Fibroblast of lung (primary cell): ENCODE results near the gene KDM6B. TPM values are rescaled to one million over a fixed set of nuclear protein-coding genes. Genes with fewer than 3 reads are reported as not detected.

Experiments used
- DNase-seq, 2 donors: peaks; one replicate each; pipeline versions ENCODE4 v3.0.0 to v3.0.0-alpha.2; 2010; ENCODE audit warnings: low read depth in 2 of 2
- H2AFZ ChIP-seq: 2 replicates; pipeline ENCODE4 v1.5.1; 2012; ENCODE audit warnings: low read length, control low read depth, inconsistent platforms
- H3K27ac ChIP-seq: 2 replicates; pipeline ENCODE4 v1.5.1; 2011; ENCODE audit warnings: low read length, control low read depth; ENCODE audit not compliant: insufficient read depth
- H3K27me3 ChIP-seq: 2 replicates; pipeline ENCODE4 v1.5.1; 2011; ENCODE audit warnings: mild to moderate bottlenecking, low read length; ENCODE audit not compliant: control insufficient read depth, insufficient read depth
- H3K36me3 ChIP-seq: 2 replicates; pipeline ENCODE4 v1.5.1; 2011; ENCODE audit warnings: low read length; ENCODE audit not compliant: control insufficient read depth, insufficient read depth
- H3K4me1 ChIP-seq: 2 replicates; pipeline ENCODE4 v1.5.1; 2011; ENCODE audit warnings: low read length; ENCODE audit not compliant: control insufficient read depth, insufficient read depth; ENCODE audit errors: extremely low read depth
- H3K4me2 ChIP-seq: 2 replicates; pipeline ENCODE4 v1.5.1; 2011; ENCODE audit warnings: low read length, control low read depth; ENCODE audit not compliant: insufficient read depth; ENCODE audit errors: extremely low read depth
- H3K4me3 ChIP-seq, 4 experiments: fragments of 200-600 bp in 1 of 4; sonication (generic) in 1 of 4; replicated peaks in 1 of 4; 2 replicates each; pipeline ENCODE4 v1.5.1; 2011 to 2016; ENCODE audit warnings: low read length in 4 of 4, low read depth in 3 of 4, mild to moderate bottlenecking in 3 of 4, control low read depth in 2 of 4, inconsistent platforms in 1 of 4, mixed read lengths in 1 of 4; ENCODE audit not compliant: insufficient read depth in 1 of 4; ENCODE audit errors: control extremely low read depth in 1 of 4
- H3K79me2 ChIP-seq: 2 replicates; pipeline ENCODE4 v1.5.1; 2012; ENCODE audit warnings: mild to moderate bottlenecking, low read length, inconsistent platforms; ENCODE audit not compliant: control insufficient read depth, insufficient read depth
- H3K9ac ChIP-seq: 2 replicates; pipeline ENCODE4 v1.5.1; 2011; ENCODE audit warnings: mild to moderate bottlenecking, low read length, control low read depth; ENCODE audit not compliant: insufficient read depth
- H3K9me3 ChIP-seq: 2 replicates; pipeline ENCODE4 v1.5.1; 2012; ENCODE audit warnings: low read depth, low read length; ENCODE audit not compliant: control insufficient read depth, insufficient read depth
- H4K20me1 ChIP-seq: 2 replicates; pipeline ENCODE4 v1.5.1; 2011; ENCODE audit warnings: low read length; ENCODE audit not compliant: control insufficient read depth, insufficient read depth; ENCODE audit errors: extremely low read depth
- EZH2 ChIP-seq: IDR thresholded peaks from 2 replicates; pipeline ENCODE4 v1.5.1; 2012; ENCODE audit warnings: low read length, control low read depth, mild to moderate bottlenecking; ENCODE audit errors: missing control alignments
- polyA plus RNA-seq, 2 donors: library from polyadenylated mRNA; depleted of rRNA in 1 of 2; stranded (reverse) in 1 of 2; unstranded in 1 of 2; fragments of >200 nt; gene quantifications; 2 replicates each; pipeline ENCODE4 v1.2.1, GENCODE V29; 2011 to 2012; ENCODE audit warnings: missing spikeins in 1 of 2
- total RNA-seq: library from RNA; depleted of rRNA; stranded (reverse); fragments of >200 nt; gene quantifications from 2 replicates; pipeline ENCODE4 v1.2.1, GENCODE V29; 2014
- TF ChIP-seq, protein P1 (sequence below), 2 donors: IDR thresholded peaks in 1 of 2; conservative IDR thresholded peaks in 1 of 2; 1 replicate in 1 of 2; 2 replicates in 1 of 2; pipeline ENCODE4 v1.5.1; 2011 to 2012; ENCODE audit warnings: low read length in 2 of 2, control low read depth in 1 of 2, inconsistent platforms in 1 of 2, low read depth in 1 of 2, mild to moderate bottlenecking in 1 of 2

The KDM6B gene
- total and polyA plus RNA-seq, 2 donors (not counting 1 experiment from before 2014, with no cell fraction given): 1.1 to 9.4 TPM

DNA sequence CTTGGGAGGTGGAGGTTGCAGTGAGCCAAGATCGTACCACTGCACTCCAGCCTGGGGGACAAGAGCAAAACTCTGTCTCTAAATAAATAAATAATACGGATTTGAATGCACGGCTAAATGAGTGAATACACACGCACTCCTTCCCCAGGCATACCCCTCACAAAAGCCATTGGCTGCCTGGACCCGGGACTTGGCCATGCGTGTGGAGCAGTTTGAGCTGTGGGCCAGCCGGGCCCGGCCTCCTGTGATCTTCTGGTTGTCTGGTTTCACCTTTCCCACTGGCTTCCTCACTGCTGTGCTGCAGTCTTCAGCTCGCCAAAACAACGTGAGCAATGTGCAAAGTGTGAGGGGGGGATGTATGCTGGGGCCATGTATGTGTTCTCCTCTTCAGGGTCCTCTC, 1.6 kb upstream of the KDM6B start:
- Histone ChIP-seq H3K9me3 (no peaks in the 10 kb centered on the region), H3K4me3 (no peak overlapping the region), H3K4me1 (peaks cover 4% of the 10 kb centered on the region), H2AFZ (no peak overlapping the region), H3K27ac (no peak overlapping the region), H4K20me1 (no peaks in the 10 kb centered on the region), H3K27me3 (peaks cover 3% of the 10 kb centered on the region), H3K9ac (no peak overlapping the region), H3K36me3 (no peaks in the 10 kb centered on the region), H3K79me2 (no peaks in the 10 kb centered on the region), H3K4me2 (no peak overlapping the region)
- DNase-seq: no peak
- TF ChIP-seq, protein P1, sequence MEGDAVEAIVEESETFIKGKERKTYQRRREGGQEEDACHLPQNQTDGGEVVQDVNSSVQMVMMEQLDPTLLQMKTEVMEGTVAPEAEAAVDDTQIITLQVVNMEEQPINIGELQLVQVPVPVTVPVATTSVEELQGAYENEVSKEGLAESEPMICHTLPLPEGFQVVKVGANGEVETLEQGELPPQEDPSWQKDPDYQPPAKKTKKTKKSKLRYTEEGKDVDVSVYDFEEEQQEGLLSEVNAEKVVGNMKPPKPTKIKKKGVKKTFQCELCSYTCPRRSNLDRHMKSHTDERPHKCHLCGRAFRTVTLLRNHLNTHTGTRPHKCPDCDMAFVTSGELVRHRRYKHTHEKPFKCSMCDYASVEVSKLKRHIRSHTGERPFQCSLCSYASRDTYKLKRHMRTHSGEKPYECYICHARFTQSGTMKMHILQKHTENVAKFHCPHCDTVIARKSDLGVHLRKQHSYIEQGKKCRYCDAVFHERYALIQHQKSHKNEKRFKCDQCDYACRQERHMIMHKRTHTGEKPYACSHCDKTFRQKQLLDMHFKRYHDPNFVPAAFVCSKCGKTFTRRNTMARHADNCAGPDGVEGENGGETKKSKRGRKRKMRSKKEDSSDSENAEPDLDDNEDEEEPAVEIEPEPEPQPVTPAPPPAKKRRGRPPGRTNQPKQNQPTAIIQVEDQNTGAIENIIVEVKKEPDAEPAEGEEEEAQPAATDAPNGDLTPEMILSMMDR (conservative IDR thresholded peaks at IDR 0.05 in 1 of 2, IDR thresholded peaks at IDR 0.05 in 1 of 2; ENCODE audit: low read depth in 1 of 2, low read length in 2 of 2): no peak
- TF ChIP-seq EZH2: no peak

DNA sequence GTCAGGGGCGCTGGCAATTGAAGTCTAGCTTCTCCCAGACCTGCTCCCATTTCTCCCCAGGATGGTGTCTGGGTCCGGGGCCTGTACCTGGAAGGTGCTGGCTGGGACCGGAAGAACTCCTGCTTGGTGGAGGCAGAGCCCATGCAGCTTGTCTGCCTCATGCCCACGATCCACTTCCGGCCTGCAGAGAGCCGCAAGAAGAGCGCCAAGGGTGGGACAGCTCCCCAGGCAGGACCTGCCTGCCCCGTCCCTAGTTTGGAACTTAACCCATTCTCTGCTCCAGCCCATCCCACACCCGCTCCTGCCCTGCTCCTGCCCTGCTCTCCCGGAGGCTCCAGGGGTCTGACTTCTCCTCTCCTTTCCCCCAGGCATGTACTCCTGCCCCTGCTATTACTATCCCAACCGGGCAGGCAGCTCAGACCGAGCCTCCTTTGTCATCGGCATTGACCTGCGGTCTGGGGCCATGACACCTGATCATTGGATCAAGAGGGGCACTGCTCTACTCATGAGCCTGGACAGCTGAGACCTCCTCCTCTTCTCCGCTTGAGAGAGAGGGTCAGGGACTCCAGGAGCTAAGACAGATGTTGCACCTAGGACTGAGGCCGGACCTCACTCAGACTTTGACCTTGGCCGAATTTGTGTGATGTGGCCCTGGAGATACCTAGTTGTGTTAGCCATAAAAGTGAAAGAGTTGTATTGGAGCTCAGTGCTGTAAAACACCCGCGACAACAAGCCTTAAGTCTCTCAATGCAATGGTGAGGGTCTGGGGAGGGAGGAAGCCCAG, 814 bp upstream of the KDM6B start:
- H3K36me3 ChIP-seq: no peaks in the 10 kb centered on the region
- no peak overlapping the region for H2AFZ ChIP-seq
- H3K4me3 ChIP-seq: peak overlapping the region in 2 of 4 experiments; percentile 48 to 92
- no peaks in the 10 kb centered on the region for H4K20me1 ChIP-seq
- TF ChIP-seq, protein P1 (conservative IDR thresholded peaks at IDR 0.05 in 1 of 2, IDR thresholded peaks at IDR 0.05 in 1 of 2; ENCODE audit: low read depth in 1 of 2, low read length in 2 of 2): no peak
- no peak for TF ChIP-seq EZH2
- H3K9me3 ChIP-seq: no peaks in the 10 kb centered on the region
- H3K79me2 ChIP-seq: no peaks in the 10 kb centered on the region
- H3K27me3 ChIP-seq: peaks cover 3% of the 10 kb centered on the region
- H3K4me1 ChIP-seq: peaks cover 4% of the 10 kb centered on the region
- no peak overlapping the region for H3K27ac ChIP-seq
- peak overlapping the region; percentile 49 for H3K4me2 ChIP-seq
- H3K9ac ChIP-seq: no peak overlapping the region
- DNase-seq: no peak

DNA sequence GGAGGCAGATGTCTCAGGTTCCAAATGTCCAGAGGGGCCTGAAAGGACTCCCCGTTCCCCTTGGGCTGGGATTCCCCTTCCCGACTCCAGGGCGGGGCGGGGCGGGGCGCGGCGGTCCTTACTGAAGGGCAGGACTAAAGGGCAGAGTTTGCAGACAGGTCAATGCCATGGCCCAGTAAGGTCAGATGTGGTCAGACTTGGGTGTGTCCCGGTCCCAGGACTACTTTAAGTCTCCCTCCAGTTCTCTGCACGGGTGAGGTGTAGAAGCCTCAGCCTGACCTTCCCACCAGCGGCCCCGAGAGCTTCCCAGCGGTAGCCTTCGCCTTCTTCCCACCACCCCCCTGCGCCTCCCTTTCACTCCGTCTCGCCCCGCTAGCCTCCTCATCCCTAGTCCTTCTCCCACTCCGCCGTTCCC, 532 bp downstream of the KDM6B start:
- Histone ChIP-seq H3K4me3 (peak overlapping the region; percentile 30 to 92 (median 60)), H4K20me1 (no peaks in the 10 kb centered on the region), H3K4me1 (peaks cover 14% of the 10 kb centered on the region), H2AFZ (peak overlapping the region; percentile 7), H3K36me3 (no peaks in the 10 kb centered on the region), H3K4me2 (peak overlapping the region; percentile 90), H3K9me3 (no peaks in the 10 kb centered on the region), H3K9ac (peak overlapping the region; percentile 89), H3K27me3 (peaks cover 3% of the 10 kb centered on the region), H3K79me2 (peaks cover 12% of the 10 kb centered on the region), H3K27ac (peak overlapping the region; percentile 98)
- TF ChIP-seq, protein P1 (conservative IDR thresholded peaks at IDR 0.05 in 1 of 2, IDR thresholded peaks at IDR 0.05 in 1 of 2; ENCODE audit: low read depth in 1 of 2, low read length in 2 of 2): no peak
- TF ChIP-seq EZH2: no peak
- DNase-seq: peak in 1 of 2 donors; percentile 51
